ENCODE data around the gene RNF31.

Gene RNF31

GRCh38 chr14:24160850-24161804 lies 13.8 kb downstream of the RNF31 start, which contains the start of gene IRF9:
Gene IRF9 (plus strand): TSS chr14:24161265. CDS start chr14:24162145, 880 bp downstream.
- peak; percentile 92 for DNase-seq

DNA sequence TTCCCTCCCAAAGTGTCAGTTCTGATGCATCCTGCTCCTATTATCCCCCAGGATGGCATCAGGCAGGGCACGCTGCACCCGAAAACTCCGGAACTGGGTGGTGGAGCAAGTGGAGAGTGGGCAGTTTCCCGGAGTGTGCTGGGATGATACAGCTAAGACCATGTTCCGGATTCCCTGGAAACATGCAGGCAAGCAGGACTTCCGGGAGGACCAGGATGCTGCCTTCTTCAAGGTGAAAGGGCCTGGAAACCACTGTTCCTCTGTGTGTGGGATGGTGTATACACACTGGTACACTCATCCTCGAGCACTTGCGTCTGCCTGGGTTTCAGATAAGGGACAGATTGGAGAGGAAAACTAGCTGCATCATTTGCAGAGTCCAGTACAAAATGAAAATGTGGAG lies 14.8 kb downstream of the RNF31 start:
- no peak for DNase-seq

DNA sequence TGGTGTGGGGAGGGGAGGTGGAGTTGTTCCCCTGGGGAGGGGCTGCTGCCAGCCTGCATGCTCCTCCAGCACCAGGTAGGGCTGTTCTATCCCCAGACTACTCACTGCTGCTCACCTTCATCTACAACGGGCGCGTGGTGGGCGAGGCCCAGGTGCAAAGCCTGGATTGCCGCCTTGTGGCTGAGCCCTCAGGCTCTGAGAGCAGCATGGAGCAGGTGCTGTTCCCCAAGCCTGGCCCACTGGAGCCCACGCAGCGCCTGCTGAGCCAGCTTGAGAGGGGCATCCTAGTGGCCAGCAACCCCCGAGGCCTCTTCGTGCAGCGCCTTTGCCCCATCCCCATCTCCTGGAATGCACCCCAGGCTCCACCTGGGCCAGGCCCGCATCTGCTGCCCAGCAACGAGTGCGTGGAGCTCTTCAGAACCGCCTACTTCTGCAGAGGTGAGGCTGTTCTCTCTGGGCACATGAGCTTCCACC lies 17.3 kb downstream of the RNF31 start:
- DNase-seq, result no peak

DNA sequence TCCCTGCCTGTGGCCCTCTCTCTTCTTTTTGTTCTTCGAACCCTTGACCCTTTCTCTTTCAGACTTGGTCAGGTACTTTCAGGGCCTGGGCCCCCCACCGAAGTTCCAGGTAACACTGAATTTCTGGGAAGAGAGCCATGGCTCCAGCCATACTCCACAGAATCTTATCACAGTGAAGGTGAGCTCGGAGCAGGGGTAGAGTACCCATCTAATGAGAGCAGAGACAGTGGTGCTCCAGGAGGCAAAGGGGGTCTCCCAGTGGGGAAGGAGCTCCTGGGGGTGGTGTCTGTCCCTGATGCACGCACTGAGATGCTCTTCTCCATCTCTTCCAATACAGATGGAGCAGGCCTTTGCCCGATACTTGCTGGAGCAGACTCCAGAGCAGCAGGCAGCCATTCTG lies 18.5 kb downstream of the RNF31 start:
- no peak for DNase-seq

- no peak for DNase-seq
Measured at GRCh38 chr14:24167469-24168114, 20.3 kb downstream of the RNF31 start.

DNA sequence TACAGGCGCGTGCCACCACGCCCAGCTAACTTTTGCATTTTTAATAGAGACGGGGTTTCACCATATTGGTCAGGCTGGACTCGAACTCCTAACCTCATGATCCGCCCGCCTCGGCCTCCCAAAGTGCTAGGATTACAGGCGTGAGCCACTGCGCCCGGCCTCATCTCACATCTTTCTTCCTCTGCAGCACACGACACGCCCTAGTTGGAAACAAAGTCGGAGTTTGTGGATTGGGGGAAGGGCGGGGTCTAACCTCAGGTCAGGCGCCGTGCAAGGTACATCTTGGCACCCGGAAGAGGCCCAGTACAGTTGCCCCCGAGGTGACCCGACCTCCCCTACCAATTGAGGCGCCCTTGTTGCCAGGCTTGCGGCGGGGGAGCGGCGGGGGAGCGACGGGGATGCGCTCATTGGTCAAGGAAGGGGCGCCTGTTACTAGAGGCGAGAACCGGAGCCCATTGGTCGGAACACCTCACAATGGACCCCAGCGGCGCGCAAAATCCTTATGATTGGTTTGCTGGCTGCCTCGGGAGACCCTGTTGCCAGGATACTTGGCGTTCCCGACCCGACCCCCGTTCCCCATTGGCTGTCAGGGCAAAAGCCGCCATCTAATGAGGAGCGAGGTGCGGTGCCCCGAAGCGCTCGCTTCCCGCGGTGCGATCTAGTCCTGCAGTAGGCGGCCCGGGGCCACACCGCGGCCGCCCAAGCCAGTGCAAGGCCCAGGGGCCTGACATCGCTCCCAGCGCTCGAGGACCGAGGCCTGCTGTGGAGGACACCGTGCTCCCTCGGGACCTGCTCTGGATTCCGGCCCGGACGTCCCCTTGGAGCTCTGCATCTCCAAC lies 24.3 kb downstream of the RNF31 start, which contains the start of gene REC8:
REC8 (plus strand) TSS at position 659 of the 839 bp plus-strand sequence. CDS start 473 bp downstream, outside the sequence.
- DNase-seq, result no peak

GRCh38 chr14:24172261-24172860 lies 25.1 kb downstream of the RNF31 start:
- DNase-seq, result no peak

DNA sequence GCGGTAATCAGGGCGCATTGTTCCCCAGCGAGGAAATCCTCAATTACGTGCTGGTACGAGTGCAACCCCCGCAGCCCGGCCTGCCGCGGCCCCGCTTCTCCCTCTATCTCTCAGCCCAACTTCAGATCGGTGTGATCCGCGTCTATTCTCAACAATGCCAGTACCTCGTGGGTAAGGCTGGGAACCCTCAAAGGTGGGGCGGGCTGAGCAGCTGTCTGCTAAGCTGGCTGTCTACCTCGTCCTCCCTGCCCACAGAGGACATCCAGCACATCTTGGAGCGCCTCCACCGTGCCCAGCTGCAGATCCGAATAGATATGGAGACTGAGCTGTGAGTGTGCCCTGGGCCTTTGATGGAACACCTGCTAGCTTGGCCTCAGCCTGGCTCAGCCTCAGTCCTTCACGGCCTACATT lies 25.6 kb downstream of the RNF31 start:
- DNase-seq, result no peak

DNA sequence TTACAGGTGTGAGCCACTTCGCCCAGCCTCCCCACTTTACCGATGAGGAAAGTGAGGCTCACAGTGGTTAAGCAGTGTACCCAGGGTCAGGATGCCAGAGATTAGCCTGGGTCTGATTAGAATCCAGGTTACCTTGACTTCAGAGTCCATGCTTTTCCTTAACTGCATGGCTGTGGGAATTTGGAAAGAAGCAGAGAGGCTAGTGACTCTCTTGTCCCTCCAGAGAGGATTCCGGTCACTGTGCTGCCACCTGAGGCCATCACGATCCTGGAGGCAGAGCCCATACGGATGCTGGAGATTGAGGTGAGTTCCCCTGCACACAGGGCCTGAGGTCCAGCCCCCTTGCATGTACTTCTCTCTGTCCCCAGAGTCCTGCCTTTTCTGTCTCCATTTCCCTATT lies 29.3 kb downstream of the RNF31 start:
- DNase-seq, result no peak

DNA sequence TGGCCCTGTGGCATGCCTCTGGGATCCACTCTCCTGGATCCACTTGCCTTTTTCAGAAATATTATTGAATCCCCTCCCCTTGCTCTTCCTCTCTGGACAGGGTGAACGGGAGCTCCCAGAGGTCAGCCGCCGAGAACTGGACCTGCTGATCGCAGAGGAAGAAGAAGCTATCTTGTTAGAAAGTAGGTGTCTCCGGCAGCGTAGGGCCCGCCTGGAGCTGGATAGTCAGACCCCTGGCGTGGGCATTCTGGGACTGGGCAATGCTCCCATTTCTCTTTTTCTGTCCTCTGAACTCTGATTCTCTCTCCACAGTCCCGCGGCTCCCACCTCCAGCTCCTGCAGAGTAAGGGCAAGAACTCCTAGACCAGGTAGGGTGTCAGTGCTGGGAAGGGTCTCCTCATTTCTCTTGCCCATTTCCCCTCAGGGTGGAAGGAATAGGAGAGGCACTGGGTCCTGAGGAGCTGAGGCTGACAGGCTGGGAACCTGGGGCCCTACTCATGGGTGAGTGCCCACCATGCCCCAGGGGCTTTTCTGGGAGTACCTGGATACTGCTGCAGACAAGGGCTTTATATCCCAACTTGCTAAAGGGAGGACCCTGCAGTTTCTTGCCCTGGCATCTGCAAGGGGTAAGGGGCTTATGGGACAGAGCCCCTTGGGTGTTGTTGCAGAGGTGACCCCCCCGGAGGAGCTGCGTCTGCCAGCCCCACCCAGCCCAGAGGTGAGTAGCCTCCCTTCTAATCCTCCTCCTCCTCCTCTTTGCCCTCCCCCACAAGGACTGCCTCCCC lies 29.9 kb downstream of the RNF31 start:
- no peak for DNase-seq

- DNase-seq, result no peak
Measured at GRCh38 chr14:24177891-24178290, 30.6 kb downstream of the RNF31 start.

DNA sequence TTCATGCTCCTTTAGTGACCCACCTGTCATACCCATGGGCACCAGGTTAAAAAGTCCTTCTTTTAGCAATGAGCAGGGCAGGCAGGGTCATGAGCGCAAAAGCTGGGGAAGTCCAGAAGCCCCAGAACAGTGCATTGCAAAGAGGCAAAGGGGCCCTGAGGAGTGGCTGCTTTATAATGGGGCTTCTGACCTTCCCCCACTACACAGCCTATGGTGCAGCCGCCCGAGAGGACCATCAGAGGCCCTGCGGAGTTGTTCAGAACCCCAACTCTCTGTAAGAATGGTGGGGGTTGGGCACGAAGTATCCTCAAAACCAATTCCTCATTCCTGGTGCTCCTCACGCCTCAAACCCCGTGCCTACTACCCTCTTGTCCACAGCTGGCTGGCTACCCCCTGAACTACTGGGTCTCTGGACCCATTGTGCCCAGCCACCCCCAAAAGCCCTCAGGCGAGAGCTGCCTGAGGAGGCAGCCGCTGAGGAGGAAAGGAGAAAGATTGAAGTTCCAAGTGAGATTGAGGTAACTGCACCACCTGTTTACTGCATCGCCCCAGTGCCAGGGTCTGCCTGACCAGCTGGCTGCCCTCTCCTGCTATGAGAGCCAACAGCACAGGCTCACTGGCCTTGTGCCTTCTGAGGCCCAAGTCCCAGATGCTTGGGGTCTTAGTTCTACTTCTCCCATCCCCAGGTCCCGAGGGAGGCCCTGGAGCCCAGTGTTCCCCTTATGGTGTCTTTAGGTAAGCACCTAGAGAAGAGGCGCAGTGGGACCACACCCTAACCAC lies 31.3 kb downstream of the RNF31 start:
- DNase-seq, result no peak

GRCh38 chr14:24179294-24179960 lies 32.1 kb downstream of the RNF31 start:
- no peak for DNase-seq

GRCh38 chr14:24179961-24180796 lies 32.9 kb downstream of the RNF31 start:
- no peak for DNase-seq

DNA sequence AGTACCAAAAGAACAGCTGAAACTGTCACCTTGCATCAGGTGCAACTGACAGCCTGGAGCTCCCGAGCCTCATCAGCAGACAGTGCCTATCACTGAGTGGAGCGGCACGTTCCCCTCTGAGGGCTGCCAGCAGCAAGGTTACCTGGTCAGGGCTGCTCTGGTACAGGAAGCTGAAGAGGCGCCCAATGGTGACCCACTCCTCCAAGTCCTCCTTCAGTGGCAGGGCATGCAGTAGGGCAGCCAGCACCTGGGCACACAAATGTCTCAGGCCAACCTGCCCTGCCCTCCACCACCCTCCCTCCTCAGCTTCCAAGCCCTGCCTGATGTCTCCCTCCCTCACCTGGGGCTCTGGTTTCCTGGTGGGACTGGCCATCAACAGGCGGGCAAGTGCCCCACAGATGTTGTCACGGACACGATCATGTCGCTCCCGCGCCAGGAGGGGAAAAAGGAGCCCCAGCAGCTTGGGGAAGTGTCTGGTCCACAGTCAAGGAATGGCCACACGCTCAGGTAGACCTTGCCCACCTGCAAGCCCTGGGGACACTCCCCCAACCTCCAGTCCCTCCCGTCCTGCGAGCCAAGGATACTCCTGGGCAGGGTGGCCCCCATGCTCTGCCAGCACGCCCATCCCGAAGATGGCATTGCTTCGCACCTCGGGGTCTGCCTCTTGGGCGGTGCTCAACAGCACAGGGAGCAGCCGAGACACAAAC lies 34.2 kb downstream of the RNF31 start:
- DNase-seq, result no peak

- no peak for DNase-seq
Measured at GRCh38 chr14:24182110-24182882, 35.0 kb downstream of the RNF31 start.

DNA sequence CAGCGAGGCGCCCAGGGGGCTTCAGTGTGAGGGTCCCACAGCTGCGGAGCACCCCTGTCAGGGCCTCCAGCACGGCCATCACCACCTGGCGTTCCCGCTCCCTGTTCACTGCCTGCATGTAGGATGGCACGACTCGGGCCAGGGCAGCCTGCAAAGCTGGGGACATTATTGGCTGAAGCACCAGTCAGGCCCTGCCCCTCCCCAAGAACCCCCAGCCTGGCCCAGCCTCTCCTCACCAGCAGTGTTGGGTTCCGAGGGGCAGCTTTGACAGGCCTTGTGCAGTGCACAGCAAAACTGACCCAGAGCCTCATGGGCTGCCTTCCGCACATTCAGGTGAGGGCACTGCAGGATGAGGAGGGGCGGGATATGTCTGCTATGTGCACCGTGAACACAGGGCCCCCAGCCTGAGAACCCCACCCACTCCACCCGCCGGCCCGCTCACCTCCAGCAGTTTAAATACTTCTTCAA lies 35.8 kb downstream of the RNF31 start:
- DNase-seq, result no peak

Data from NCI-H1436 (cell line).